ENCODE data around the gene ADH5. TPM values are rescaled to one million over a fixed set of nuclear protein-coding genes. Genes with fewer than 3 reads are reported as not detected.

Gene ADH5
- total RNA-seq, result 243 and 300 TPM in 2 replicates

DNA sequence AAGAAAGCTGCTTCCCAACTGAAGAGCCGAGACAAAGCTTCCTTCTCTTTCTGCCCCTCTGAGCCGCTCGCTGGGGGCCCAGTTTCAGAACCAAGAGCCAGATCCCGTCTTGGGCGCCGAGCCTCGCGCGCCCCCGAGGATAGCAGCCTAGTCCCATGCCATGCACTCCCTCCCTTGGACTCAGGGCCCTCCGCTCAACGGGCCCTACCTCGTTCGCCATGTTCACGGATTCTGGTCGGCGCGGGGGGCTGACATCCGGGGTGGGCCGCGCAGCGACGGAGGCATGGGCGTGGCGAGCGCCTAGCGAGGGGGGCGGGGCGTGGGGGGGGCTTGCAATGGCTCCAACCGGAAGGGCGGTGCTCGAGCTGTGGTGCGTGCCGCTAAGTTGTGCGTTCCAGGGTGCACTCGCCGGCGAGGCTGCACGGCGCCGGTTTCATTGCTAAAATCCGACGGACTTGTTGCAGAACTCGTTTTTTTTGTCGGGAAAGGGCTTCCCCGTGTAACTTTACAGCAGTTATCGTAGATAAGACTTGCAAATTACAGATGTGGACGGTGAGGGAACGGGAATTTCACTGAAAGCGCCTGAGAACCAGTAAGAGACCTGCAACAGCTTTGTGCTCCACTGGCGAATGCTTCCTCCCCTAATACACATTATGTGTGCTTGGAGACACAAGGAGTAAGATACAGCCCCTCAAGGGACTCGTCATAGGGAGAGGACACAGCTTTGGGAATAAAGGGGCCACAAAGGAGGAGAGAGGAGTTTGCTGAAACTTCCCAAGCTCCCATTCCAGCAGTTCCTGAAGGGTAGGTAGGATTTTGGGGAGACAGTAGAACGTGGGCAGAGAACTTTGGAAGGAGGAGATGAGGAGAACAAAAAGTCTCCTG is at the start of gene ADH5:
Gene ADH5, minus strand, starts transcription at position 308 of the 885 bp plus-strand sequence. Its CDS starts 88 bp downstream, at position 220.

Other genes with a start within 250 kb of the ADH5 start
- gene EIF4E, start 159.7 kb downstream of the ADH5 start, total RNA-seq, result 201 and 213 TPM in 2 replicates
- 16.4 and 19.9 TPM in 2 replicates for gene METAP1, start 93.1 kb downstream of the ADH5 start, total RNA-seq
- gene ADH4, start 55.5 kb upstream of the ADH5 start, total RNA-seq, result 0.12 TPM in 1 of 2 replicates, not detected in the other
- gene ADH6, start 130.5 kb upstream of the ADH5 start, total RNA-seq, result 0.12 TPM in 1 of 2 replicates, not detected in the other
- 0.19 and 0.79 TPM in 2 replicates for gene ADH1A, start 202.2 kb upstream of the ADH5 start, total RNA-seq
- gene ADH1B, start 232.6 kb upstream of the ADH5 start, total RNA-seq, result 3,268 and 4,233 TPM in 2 replicates